Stimulated activated CD4-positive, alpha-beta T cell treated with anti-CD3 and anti-CD28 coated beads, Interleukin-2, amount 100 ng/mL, for 48 hours (primary cell): ENCODE results near the gene EGLN2.
"Not testable (repeated sequence)": the region's sequence is repeated elsewhere in the genome, so short reads cannot be mapped to it uniquely, and the experiment has no call there.

ENCODE experiments used
- DNase-seq, 2 donors: peaks; one replicate each; pipeline ENCODE4 v3.0.0-alpha.2; 2020

Gene EGLN2

DNA sequence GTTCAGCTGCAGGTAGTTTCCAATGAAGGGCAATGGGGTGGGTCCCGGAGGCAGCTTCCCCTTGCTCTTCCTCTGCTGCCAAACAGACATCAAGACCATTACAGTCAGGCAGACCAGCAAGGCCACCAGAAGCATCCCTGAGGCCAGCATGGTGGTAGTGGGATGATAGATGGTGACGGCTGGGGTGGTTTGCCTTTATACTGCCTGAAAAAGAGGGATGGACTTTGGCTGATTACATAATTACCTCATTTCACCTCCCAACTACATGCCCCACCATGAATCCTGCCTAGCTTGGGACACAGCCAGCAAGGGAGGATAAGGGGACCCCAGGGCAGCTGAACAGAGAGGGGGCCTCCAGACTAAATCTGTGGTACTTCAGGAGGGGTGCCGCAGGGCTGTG, 51.3 kb downstream of the EGLN2 start, which contains the start of gene CYP2A6:
TSS of gene CYP2A6 (minus strand) at position 171 of the 400 bp plus-strand sequence. CDS start at position 150, 21 bp downstream.
- DNase-seq: not testable (repeated sequence)

DNA sequence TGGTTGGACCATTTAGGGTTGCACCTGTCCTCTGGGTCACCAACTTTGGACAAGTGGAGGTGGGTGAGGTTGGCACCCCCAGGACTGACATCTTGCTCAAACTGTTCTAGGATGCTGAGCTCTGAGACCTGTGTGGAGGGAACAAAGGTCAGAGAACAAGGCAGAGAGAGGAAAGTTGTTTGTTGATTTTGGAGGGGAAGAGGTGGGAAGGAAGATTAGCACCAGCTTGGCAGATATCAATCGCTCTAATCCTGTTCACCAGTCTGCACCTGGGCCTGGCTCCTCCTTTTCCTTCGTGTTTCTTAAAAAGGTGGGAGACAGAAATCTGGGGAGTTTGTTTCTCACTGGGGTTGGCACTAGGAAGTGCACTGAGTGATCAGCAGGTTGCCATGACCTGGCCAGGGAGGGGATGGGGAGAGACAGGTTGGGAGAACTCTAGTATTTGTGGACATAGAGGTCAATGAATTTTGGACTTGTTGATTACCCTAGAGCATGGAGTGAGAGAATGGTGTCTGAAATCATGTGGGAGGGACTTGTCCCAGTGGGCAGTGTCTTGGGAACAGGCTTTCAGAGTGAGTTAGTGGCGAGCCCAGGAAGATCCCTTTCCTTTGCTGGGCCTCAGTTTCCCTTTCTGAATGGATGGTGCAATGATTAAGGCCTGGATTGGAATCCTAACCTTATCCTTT, 53.6 kb downstream of the EGLN2 start:
- DNase-seq: not testable (repeated sequence)
